Esophagus muscularis mucosa (tissue), 3 donors: ENCODE results near the gene SMOC1.

Experiments
- POLR2A ChIP-seq: fragments of 450-650 bp; IDR thresholded peaks from one replicate; pipeline ENCODE4 v1.6.1; 2017; ENCODE audit warnings: antibody characterized with exemption, moderate library complexity, mild to moderate bottlenecking, low read depth
- POLR2AphosphoS5 ChIP-seq, 2 donors: sonication (generic); formaldehyde crosslinking; IDR thresholded peaks; one replicate each; pipeline ENCODE4 v1.6.1; 2017; ENCODE audit warnings: antibody characterized with exemption in 2 of 2
- TF ChIP-seq, protein P1 (sequence below), 3 experiments: fragments of 200-600 bp in 2 of 3; fragments of 450-650 bp in 1 of 3; sonication (generic) in 2 of 3; IDR thresholded peaks; one replicate each; pipeline ENCODE4 v1.5.1; 2017 to 2019; ENCODE audit warnings: antibody characterized with exemption in 3 of 3, mild to moderate bottlenecking in 2 of 3, moderate library complexity in 1 of 3

DNA sequence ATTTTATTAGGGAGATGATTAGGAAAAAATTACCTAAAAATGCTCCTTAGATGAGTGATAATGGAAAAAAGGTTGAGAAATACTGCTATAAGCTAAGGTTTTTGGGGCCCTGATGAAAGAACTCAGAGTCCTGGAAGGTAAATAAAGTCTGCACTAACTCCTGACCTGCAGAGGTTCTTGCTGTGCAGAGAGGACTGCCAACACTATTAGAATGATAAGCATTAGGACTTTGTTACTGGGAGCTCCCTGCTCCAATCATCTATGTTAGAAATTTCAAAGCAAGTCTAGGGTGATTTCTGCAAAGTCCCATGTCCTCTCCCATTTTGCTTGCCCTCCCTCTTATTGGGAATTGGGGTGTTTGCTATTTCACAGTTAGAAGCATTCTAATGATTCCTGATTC, 112.2 kb downstream of the SMOC1 start:
- TF ChIP-seq, protein P1, sequence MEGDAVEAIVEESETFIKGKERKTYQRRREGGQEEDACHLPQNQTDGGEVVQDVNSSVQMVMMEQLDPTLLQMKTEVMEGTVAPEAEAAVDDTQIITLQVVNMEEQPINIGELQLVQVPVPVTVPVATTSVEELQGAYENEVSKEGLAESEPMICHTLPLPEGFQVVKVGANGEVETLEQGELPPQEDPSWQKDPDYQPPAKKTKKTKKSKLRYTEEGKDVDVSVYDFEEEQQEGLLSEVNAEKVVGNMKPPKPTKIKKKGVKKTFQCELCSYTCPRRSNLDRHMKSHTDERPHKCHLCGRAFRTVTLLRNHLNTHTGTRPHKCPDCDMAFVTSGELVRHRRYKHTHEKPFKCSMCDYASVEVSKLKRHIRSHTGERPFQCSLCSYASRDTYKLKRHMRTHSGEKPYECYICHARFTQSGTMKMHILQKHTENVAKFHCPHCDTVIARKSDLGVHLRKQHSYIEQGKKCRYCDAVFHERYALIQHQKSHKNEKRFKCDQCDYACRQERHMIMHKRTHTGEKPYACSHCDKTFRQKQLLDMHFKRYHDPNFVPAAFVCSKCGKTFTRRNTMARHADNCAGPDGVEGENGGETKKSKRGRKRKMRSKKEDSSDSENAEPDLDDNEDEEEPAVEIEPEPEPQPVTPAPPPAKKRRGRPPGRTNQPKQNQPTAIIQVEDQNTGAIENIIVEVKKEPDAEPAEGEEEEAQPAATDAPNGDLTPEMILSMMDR (IDR thresholded peaks at IDR 0.05), result no peak
- TF ChIP-seq POLR2AphosphoS5 (IDR thresholded peaks at IDR 0.05) (no peak), POLR2A (no peak)
